Activated T-helper 1 cell treated with anti-CD3 and anti-CD28 coated beads, Interleukin-12 subunit alpha, Interleukin-12 subunit beta, Interleukin-2, Interleukin-4 antibody, amounts not matched to agents 30 ng/mL and 10 ng/mL and 1 ng/mL, durations not matched to agents 14 hours and 24 hours and 36 hours (primary cell): ENCODE data around the gene YWHAH. TPM values are rescaled to one million over a fixed set of nuclear protein-coding genes. Genes with fewer than 3 reads are reported as not detected.

Experiments
- DNase-seq: peaks from one replicate; pipeline ENCODE4 v3.0.0; 2021; ENCODE audit warnings: low spot score
- H3K27ac Mint-ChIP-seq: one replicate; pipeline ENCODE4 v1.8.0; 2021; ENCODE audit warnings: mild to moderate bottlenecking, mixed read lengths
- H3K27me3 Mint-ChIP-seq: one replicate; pipeline ENCODE4 v1.8.0; 2022; ENCODE audit warnings: mild to moderate bottlenecking, moderate library complexity, mixed read lengths; ENCODE audit not compliant: insufficient read depth
- H3K36me3 Mint-ChIP-seq: one replicate; pipeline ENCODE4 v1.8.0; 2021; ENCODE audit warnings: low read depth, mixed read lengths
- H3K4me1 Mint-ChIP-seq: one replicate; pipeline ENCODE4 v1.8.0; 2021; ENCODE audit warnings: low read depth, mixed read lengths
- H3K4me3 Mint-ChIP-seq: one replicate; pipeline ENCODE4 v1.8.0; 2021; ENCODE audit warnings: mild to moderate bottlenecking, moderate library complexity, mixed read lengths
- H3K9me3 Mint-ChIP-seq: one replicate; pipeline ENCODE4 v1.8.0; 2021; ENCODE audit warnings: mixed read lengths
- intact Hi-C: fragments of 100-400 bp; cut with micrococcal nuclease; formaldehyde crosslinking; loops from one replicate; pipeline ENCODE4 v1.15.1; 2024
- total RNA-seq: library from RNA; stranded (reverse); gene quantifications from 2 replicates; pipeline ENCODE4 v1.2.3, GENCODE V29; 2022

YWHAH gene
- 128 and 139 TPM in 2 replicates for total RNA-seq

- peak within 1 kb of the TSS; percentile 90 for H3K4me3 Mint-ChIP-seq
Measured at GRCh38 chr22:31943978-31944699, at the start of gene YWHAH. TSS of gene YWHAH (plus strand) at chr22:31944535. CDS start at chr22:31944734, 199 bp downstream.

GRCh38 chr22:31895411-31896123 lies 48.8 kb upstream of the YWHAH start:
- Mint-ChIP-seq H3K27ac (no peak overlapping the region), H3K9me3 (no peaks in the 10 kb centered on the region), H3K36me3 (peaks cover 4% of the 10 kb centered on the region), H3K27me3 (no peaks in the 10 kb centered on the region), H3K4me1 (no peaks in the 10 kb centered on the region), H3K4me3 (no peak overlapping the region)
- DNase-seq: no peak
- intact Hi-C loops: no loop called here

More at GRCh38 chr22:31943978-31944699, at the start of gene YWHAH:
- H3K4me1 Mint-ChIP-seq: peaks cover 21% of the 10 kb centered on the region
- no peaks in the 10 kb centered on the region for H3K27me3 Mint-ChIP-seq
- peaks cover 13% of the 10 kb centered on the region for H3K36me3 Mint-ChIP-seq
- peak within 1 kb of the TSS; percentile 96 for H3K27ac Mint-ChIP-seq
- DNase-seq: peak; percentile 87
- intact Hi-C loops: loop anchor here (1.0 to 10.0 kb wide), 8 partner anchors 26 to 859 kb away; partner anchors contain the start of genes DRG1, PISD, PRR14L and SMTN
- no peaks in the 10 kb centered on the region for H3K9me3 Mint-ChIP-seq

- peaks cover 4% of the 10 kb centered on the region for H3K36me3 Mint-ChIP-seq
- H3K4me3 Mint-ChIP-seq: no peak overlapping the region
- H3K4me1 Mint-ChIP-seq: no peaks in the 10 kb centered on the region
- no peaks in the 10 kb centered on the region for H3K27me3 Mint-ChIP-seq
- no peaks in the 10 kb centered on the region for H3K9me3 Mint-ChIP-seq
- no peak overlapping the region for H3K27ac Mint-ChIP-seq
- intact Hi-C loops: no loop called here
- DNase-seq: no peak
Measured at GRCh38 chr22:31896472-31896871, 47.9 kb upstream of the YWHAH start.

GRCh38 chr22:31897842-31898805 lies 46.2 kb upstream of the YWHAH start:
- Mint-ChIP-seq H3K9me3 (no peaks in the 10 kb centered on the region), H3K27me3 (no peaks in the 10 kb centered on the region), H3K4me1 (no peaks in the 10 kb centered on the region), H3K27ac (no peak overlapping the region), H3K4me3 (no peak overlapping the region), H3K36me3 (peaks cover 6% of the 10 kb centered on the region)
- intact Hi-C loops: no loop called here
- DNase-seq: no peak

GRCh38 chr22:31898926-31899325 lies 45.4 kb upstream of the YWHAH start:
- Mint-ChIP-seq H3K27ac (no peak overlapping the region), H3K27me3 (no peaks in the 10 kb centered on the region), H3K9me3 (no peaks in the 10 kb centered on the region), H3K4me3 (no peak overlapping the region), H3K4me1 (no peaks in the 10 kb centered on the region), H3K36me3 (peaks cover 7% of the 10 kb centered on the region)
- DNase-seq: no peak
- intact Hi-C loops: no loop called here

GRCh38 chr22:31899669-31900068 lies 44.7 kb upstream of the YWHAH start:
- Mint-ChIP-seq H3K4me3 (no peak overlapping the region), H3K27ac (no peak overlapping the region), H3K36me3 (peaks cover 7% of the 10 kb centered on the region), H3K9me3 (no peaks in the 10 kb centered on the region), H3K4me1 (no peaks in the 10 kb centered on the region), H3K27me3 (no peaks in the 10 kb centered on the region)
- DNase-seq: no peak
- intact Hi-C loops: no loop called here

GRCh38 chr22:31901388-31902137 lies 42.8 kb upstream of the YWHAH start:
- intact Hi-C loops: no loop called here
- H3K36me3 Mint-ChIP-seq: peaks cover 4% of the 10 kb centered on the region
- H3K4me3 Mint-ChIP-seq: no peak overlapping the region
- H3K27ac Mint-ChIP-seq: no peak overlapping the region
- no peaks in the 10 kb centered on the region for H3K9me3 Mint-ChIP-seq
- no peak for DNase-seq
- H3K27me3 Mint-ChIP-seq: no peaks in the 10 kb centered on the region
- no peaks in the 10 kb centered on the region for H3K4me1 Mint-ChIP-seq

- DNase-seq: no peak
- intact Hi-C loops: no loop called here
- Mint-ChIP-seq H3K4me1 (no peaks in the 10 kb centered on the region), H3K27me3 (no peaks in the 10 kb centered on the region), H3K4me3 (no peak overlapping the region), H3K9me3 (no peaks in the 10 kb centered on the region), H3K27ac (no peak overlapping the region), H3K36me3 (peaks cover 13% of the 10 kb centered on the region)
Measured at GRCh38 chr22:31904651-31905050, 39.7 kb upstream of the YWHAH start.

- intact Hi-C loops: no loop called here
- Mint-ChIP-seq H3K27ac (peak overlapping the region; percentile 18), H3K36me3 (peaks cover 14% of the 10 kb centered on the region)
Measured at GRCh38 chr22:31905356-31905755, 39.0 kb upstream of the YWHAH start.

GRCh38 chr22:31906086-31906485 lies 38.2 kb upstream of the YWHAH start:
- no peaks in the 10 kb centered on the region for H3K4me1 Mint-ChIP-seq
- no peak for DNase-seq
- H3K27me3 Mint-ChIP-seq: no peaks in the 10 kb centered on the region
- no peak overlapping the region for H3K27ac Mint-ChIP-seq
- H3K36me3 Mint-ChIP-seq: peaks cover 15% of the 10 kb centered on the region
- no peak overlapping the region for H3K4me3 Mint-ChIP-seq
- intact Hi-C loops: no loop called here
- H3K9me3 Mint-ChIP-seq: no peaks in the 10 kb centered on the region

More at GRCh38 chr22:31905356-31905755, 39.0 kb upstream of the YWHAH start:
- H3K4me1 Mint-ChIP-seq: no peaks in the 10 kb centered on the region
- no peak for DNase-seq
- H3K27me3 Mint-ChIP-seq: no peaks in the 10 kb centered on the region
- no peak overlapping the region for H3K4me3 Mint-ChIP-seq
- H3K9me3 Mint-ChIP-seq: no peaks in the 10 kb centered on the region

GRCh38 chr22:31906569-31906968 lies 37.8 kb upstream of the YWHAH start:
- no peaks in the 10 kb centered on the region for H3K27me3 Mint-ChIP-seq
- H3K36me3 Mint-ChIP-seq: peaks cover 15% of the 10 kb centered on the region
- no peaks in the 10 kb centered on the region for H3K4me1 Mint-ChIP-seq
- intact Hi-C loops: no loop called here
- H3K27ac Mint-ChIP-seq: no peak overlapping the region
- DNase-seq: no peak
- H3K9me3 Mint-ChIP-seq: no peaks in the 10 kb centered on the region
- no peak overlapping the region for H3K4me3 Mint-ChIP-seq

GRCh38 chr22:31909977-31910376 lies 34.4 kb upstream of the YWHAH start:
- no peak for DNase-seq
- intact Hi-C loops: no loop called here

More at GRCh38 chr22:31909977-31910376, 34.4 kb upstream of the YWHAH start:
- Mint-ChIP-seq H3K4me3 (no peak overlapping the region), H3K27me3 (no peaks in the 10 kb centered on the region), H3K4me1 (no peaks in the 10 kb centered on the region), H3K36me3 (peaks cover 11% of the 10 kb centered on the region), H3K27ac (no peak overlapping the region), H3K9me3 (no peaks in the 10 kb centered on the region)
